GM19035 (cell line): Measurements from ENCODE around the gene LAPTM5.

Experiments used
- ATAC-seq: cut with Tn5 transposase; IDR thresholded peaks from one replicate; pipeline ENCODE4 v1.9.1; 2021; ENCODE audit not compliant: unreplicated experiment

Gene LAPTM5

DNA sequence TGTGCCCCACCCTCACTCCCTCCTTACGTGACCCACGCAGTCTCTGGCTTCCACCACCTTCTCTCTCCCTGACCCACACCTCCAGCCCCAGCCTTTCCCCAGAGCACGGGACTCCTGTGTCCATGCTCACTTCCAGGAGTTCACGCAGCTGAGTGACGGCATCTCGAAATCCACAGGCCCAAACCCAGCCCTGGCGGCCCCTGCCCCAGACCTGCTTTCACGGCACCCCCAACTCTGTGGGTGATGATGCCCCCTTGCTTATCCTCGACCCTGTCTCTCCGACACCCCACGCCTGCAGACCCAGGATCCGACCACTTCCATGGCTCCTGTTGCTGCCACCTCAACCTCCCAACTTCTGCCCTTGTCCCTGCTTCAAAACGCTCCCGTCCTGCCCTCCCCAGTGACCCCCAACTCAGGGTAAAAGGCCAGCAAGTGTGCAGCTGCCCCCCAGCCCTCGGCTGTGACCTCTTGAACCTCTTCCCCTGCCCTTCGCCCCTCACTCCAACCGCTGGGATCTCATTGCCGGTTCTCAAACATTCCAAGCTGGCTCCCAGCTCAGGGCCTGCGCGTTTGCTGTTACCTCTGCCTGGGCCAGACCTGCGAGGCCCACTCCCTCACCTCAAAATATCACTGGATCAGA is 30.4 kb upstream of the LAPTM5 start:
- ATAC-seq, result no peak

DNA sequence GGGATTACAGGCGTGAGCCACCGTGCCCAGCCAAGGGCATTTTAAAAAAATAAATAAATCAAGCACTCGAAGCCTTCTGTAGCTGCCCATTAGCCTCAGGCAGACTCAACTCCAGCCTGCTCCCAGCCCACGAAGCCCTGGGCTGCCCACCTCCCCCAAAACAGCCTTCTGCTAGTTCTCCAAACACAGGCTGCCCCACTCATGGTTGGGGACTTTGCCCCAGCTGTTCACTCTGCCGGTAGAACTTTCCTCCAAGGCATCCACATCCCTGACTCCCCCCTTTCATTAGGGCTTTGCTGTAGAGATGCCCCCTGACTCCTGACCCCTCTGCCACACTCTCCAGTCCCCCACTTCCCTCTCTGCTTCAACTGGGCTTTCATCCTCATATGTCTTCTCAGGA is 29.7 kb upstream of the LAPTM5 start:
- ATAC-seq, result no peak

DNA sequence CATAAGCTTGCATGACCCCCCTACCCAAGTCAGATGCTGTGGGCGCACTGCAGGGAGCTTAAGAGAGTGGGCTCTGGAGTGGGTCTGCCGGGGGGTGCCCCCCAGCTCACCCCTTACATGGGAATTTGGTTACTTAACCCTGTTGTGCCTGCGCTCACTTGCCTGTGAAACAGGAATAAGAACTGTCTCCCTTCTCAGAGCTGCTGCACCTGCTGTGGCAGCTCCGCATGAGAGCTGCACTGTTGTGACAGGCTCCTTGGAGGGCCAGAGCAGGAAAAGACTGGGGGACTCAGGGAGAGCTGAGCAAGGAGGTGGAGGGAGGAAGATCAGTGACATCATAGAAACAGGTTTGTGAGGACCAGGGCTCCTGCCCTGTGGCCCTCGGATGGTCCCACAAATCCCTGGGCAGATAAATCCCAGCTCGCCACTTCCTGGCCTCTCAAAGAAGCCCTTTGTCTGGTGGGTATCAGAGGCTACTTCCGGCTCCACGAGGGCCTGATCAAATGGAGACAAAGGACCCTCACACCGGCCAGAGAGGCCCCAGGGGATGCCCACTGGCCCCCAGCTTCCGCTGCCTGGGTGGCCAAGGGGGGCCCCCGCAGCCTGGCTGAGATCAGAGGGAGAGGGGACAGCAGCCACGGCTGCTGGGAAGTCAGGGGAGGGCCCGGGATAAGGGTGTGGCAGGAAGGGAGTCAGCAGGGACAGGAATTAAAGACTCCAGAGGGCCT is 28.9 kb upstream of the LAPTM5 start:
- ATAC-seq, result no peak

DNA sequence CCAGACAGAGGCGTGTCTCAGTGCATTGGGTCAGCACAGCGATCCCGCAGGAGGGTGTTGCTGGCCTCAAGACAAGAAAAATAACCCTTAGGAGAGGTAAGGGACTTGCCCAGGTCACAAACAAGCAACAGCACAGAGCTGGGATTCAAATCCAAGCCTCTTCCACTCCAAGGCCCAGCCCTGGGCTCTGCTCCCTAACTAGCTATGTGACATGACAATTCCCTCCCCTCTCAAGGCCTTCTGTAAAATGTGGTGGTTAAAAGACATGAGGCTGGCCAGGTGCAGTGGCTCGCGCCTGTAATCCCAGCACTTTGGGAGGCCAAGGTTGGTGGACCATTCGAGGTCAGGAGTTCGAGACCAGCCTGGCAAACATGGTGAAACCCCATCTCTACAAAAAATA is 28.1 kb upstream of the LAPTM5 start:
- ATAC-seq, result no peak

DNA sequence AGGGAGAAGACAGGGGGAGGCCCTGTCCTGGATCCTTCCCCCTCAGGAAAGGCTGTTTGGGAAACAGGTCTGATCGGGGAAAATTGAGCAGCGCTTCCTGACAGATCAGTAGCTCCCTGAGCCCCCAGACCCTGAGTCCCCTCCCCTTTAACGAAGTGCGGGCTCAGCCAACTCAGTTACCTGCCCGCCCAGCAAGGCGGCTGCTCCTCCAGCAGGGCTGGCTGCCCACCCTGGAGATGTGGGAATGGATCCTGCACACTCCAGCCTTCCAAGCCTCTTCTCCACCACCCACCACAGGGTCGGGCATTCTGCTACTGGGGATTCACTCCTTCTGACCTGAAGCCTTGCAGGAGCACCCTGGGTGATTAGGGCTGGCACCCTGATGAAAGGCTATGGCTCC is 27.6 kb upstream of the LAPTM5 start:
- no peak for ATAC-seq

DNA sequence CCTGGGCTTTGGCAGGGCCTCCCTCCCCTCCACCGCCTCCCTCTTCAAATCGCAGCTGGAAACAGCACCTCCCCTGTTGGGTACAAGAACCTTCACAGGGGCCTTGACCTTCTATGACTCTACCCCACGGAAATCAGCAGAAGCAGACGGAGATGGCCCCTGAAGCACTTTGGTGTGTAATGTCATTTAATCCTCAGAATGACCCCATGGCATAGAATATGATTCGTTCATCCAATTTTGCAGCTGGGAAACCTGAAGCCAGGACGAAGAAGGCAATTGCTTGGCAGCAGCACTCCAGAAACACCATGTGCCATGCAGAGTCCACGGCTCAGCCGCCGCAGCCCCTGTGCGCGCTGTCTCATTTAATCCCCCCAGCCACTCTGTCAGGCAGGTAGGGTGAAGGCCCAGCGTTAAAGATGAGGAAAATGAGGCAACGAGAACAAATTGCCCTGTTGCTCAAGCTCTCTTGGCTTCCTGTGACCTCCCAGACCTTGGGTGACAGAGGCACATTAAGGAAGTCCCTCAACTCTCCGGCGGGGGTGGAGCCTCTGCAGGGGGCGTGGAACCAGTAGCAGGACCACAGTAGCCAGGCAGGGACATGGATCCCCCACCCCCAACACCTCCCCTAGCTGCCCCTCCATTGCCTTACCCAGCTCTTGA is 25.8 kb upstream of the LAPTM5 start:
- ATAC-seq, result no peak

DNA sequence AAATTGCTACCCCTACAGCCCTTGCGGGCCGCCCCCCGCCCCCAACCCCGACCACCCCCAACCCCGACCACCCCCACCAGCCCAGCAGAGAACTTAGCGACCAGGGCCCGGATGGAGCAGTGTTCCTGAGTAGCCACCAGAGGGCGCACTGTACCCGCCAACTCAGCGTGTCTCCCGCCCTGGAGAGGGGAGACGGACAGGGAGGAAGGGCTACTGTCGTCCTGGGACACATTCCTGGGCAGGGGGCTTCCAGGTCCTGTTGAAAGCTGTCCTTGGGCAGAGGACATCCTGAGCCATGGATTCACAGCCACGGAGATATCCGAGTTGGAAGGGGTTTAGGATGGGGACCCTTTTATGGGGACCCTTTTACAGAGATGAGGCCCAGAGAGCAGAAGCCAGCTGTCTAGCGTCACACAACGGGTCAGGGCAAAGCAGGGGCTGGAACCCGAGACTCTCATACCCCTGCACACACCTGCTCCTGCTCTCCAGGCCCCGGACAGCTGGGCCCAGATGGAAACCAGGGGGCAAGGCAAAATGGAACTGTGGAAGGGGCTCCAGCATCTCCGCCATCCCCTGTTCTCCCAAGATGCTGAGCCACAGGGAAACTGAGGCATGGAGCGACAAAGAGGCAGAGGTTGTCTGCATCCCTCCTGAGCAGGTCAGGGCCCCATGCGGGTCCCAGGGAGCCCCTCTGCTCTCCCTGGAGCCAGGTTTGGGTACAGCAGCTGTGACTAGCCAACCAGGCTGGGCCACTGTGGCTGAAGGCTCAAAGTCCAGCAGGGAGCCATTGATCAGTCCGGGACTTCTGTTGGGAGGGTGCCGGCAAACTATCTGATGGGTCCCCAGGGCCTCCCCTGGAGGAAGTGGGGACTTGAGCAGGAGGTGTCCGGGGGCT is 25.0 kb upstream of the LAPTM5 start:
- no peak for ATAC-seq

DNA sequence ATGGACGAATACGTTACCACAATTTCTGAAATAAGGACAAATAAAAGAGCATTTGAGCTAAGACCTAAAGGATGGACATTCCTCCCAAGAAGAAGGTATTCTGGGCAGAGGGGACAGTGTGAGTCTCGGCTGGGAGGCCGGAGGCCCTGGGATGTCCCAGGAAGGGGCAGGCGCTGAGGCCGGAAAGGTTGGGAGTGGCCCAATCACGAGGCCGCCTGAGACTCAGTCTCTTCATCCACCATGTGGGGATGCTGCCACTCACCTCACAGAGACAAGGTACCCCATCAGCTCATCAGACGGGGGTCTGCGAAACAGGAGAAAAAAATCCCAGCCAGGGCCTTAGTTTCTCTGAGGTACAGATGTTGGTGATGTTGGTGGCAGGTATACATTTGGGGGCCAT is 24.3 kb upstream of the LAPTM5 start:
- ATAC-seq, result no peak

DNA sequence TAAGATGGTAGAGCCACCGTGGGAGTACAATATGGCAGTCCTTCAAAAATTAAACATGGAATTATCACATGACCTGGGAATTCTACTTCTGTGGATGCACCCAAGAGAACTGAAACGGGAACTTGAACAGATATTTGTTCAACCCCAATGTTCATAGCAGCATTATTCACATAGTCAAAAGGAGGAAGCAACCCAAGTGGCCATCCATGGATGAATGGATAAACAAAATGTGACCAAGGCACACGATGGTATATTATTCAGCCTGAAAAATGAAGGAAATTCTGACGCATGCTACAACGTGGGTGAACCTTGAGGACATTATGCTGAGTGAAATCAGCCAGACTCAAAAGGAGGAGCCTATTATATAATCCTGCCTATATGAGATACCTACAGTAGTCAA is 22.8 kb upstream of the LAPTM5 start:
- ATAC-seq, result no peak

DNA sequence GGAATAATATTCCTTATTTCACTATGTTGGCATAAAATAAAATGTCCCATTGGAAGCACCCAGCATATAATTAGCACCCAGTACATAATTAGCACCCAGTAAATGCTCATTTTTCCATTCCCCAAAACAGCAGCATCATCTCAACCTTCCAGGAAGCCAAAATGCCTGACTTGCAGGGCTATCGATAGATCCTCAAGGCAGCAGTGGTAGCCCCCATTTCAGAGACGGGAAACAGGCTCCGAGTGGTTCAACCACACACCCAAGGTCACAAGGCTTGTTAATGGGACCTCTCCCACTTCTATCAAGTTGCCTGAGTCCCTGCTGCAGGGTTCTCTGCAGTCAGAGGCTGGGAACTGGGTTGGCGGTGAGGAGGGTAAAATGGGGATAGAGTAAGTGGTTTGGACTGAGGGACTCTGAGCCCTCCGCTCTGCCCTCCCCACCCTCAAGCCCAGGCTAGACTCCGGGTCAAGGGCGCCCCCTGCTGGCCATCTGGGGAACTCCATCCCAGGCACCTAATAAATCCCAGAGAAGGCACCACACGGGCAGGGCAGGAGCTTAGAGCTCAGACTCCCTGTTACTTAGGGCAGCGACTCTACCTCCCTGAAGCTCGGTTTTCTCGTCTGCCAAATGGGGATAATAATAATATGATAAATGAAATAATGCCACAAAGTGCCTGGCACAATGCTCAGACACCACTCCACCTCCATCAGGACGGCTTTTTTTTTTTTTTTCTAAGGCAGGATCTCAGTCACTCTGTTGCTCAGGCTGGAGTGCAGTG is 21.9 kb upstream of the LAPTM5 start:
- peak; percentile 66 for ATAC-seq

DNA sequence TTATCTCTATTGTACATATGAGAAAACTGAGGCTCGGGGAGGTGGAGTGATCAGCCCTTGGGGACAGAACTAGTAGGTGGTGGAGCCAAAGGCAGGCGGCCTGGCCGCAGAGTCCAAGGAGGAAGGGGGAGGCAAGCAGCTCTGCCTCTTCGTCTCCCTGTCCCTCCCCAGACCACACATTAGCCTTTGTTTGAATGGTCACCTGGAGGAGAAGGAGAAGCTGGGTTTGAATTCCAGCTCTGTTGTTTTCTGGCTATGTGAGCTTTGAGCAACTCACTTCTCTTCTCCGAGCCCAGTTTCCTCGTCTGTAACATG is 21.4 kb upstream of the LAPTM5 start:
- no peak for ATAC-seq

DNA sequence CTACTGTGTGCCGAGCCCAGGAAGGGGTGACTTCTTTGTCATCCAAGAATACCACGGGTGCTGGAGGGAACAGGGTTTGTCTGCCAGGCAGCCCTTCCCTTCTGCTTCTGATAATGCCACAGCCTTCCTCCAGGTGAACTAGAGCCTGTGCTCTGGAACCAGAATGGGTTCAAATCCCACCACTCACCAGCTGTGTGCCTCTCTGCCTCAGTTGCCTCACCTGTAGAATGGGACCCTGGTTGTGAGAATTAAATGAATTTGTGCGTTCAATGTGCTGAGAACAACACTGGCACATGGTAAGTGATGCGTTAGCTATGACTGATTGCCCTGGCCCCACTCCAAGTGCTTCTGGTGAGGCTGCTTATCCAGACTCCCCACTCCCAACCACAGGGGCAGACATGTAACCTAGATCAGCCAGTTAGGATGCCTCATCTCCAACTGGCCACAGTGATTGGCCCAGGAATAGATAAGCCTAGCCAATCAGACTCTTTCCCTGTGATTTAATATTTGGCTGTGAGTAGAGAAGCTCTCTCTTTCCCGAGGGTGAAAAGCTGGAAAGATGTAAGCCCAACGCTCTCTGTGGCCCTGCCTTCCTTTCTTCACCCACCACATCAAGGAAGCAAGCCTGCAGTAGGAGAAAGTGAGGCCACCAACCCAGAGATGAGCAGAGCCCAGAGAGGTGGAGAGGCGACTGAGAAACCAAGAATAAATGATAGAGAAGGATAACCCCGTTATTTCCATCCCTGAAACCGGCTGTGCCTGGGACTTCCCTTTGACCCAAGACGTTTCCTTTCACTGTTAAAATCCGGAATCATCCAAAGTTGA is 20.8 kb upstream of the LAPTM5 start:
- no peak for ATAC-seq

DNA sequence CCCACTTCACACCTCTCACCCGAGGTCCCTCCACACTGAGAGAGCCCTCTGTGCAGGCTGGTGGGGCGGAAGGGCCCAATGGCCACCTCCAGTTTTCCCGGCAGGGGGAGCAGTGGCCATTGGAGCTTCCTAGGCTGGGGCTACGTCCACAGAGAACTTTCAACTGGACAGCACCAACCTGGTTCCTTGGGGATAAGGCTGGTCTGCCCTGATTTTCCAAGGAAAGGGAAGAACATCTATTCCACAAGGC is 20.3 kb upstream of the LAPTM5 start:
- ATAC-seq, result no peak

DNA sequence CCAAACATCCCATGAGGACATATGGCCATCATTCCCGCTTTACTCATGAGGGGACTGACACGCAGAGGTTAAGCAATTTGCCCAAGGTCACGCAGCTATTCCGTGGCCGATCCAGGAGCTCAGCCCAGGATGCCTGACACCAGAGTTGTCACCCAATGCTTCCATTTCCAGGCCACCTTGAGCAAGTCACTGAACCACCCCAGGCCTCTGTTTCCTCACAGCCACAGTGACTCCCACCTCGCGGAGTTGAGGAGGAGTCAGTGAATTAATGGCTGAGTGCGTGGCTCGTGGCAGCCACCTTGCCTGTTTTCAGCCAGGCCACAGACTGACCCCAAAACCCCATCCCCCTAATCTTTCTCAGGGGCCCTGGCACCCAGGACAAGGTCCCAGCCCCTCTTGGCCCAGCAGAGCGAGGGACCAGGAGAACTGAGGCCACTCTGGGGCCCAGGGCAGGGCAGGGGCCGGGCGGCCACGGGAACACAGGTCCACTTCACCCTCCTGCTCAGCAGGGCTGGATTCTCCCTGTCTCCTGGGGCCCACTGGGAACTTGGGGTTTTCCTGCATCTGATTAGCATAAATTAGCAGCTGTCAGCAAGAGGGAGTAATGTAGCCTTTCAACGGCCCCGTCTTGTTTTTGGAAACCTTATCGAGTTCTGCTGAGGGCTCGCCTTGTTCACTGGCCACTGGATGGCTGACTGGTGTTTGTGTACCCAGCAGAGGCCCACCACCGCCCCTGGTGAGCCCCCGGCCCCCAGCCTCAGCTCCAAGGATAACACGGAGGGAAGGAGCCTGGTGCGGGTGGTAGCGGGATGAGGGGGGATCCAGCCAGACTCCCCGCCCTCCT is 19.7 kb upstream of the LAPTM5 start:
- no peak for ATAC-seq

DNA sequence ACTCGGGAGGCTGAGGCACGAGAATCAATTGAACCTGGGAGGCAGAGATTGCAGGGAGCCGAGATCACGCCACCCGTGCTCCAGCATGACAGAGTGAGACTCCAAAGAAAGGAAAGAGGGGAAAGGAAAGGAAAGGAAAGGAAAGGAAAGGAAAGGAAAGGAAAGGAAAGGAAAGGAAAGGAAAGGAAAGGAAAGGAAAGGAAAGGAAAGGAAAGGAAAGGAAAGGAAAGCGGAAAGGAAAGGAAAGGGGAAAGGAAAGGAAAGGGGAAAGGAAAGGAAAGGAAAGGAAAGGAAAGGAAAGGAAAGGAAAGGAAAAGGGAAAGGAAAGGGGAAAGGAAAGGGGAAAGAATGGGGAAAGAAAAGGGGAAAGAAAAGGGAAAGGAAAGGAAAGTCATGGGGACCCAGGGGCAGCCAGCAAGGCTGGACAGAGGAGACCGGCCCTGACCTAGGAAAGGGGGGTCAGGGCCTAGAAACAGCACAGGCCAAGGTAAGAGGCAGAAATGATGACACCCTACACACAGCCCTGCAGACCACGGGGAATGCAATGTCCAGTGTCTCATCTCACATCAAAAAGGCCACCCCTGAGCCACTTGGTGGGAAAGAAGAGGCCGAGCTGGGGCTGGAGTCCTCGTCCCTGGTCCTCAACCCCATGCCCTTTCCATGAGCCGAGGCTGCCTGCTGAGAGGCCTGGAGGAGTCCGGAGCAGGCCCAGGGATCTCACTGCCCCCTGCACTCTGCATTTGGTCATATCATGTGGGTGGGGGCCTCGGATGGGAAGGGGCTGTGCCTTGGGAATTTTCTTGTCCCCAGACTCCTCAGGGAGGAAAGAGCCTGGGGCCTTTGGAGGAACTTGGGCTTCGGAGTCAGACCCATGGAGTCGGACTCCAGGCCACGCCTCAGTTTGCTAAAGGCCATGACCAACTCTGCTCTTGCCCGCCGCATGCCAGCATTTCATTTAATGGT is 18.8 kb upstream of the LAPTM5 start:
- no peak for ATAC-seq

DNA sequence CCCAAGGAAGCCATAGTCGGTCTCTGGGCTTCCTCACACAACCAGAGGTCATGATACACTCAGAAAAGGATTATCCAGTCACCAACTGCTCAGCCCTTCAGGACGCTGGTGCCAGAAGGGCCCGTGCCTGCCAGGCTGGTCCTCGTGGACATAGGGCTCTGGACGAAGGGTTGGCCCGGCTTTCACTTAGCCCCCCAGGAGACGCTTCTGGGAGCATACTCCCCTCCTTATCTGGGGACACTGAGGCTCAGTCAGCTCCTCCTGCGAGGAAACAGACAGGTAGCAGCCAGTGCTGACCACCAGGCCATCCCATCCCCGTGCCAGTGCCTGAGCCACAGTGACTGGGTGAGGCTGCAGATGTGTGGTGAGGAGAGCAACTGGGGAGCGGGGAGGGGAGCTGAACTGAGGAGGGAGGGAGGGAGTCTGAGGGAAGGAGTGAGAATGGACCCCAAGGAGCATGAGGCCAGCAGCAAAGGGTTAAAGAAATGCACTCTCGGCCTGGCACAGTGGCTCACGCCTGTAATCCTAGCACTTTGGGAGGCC is 17.9 kb upstream of the LAPTM5 start:
- no peak for ATAC-seq

DNA sequence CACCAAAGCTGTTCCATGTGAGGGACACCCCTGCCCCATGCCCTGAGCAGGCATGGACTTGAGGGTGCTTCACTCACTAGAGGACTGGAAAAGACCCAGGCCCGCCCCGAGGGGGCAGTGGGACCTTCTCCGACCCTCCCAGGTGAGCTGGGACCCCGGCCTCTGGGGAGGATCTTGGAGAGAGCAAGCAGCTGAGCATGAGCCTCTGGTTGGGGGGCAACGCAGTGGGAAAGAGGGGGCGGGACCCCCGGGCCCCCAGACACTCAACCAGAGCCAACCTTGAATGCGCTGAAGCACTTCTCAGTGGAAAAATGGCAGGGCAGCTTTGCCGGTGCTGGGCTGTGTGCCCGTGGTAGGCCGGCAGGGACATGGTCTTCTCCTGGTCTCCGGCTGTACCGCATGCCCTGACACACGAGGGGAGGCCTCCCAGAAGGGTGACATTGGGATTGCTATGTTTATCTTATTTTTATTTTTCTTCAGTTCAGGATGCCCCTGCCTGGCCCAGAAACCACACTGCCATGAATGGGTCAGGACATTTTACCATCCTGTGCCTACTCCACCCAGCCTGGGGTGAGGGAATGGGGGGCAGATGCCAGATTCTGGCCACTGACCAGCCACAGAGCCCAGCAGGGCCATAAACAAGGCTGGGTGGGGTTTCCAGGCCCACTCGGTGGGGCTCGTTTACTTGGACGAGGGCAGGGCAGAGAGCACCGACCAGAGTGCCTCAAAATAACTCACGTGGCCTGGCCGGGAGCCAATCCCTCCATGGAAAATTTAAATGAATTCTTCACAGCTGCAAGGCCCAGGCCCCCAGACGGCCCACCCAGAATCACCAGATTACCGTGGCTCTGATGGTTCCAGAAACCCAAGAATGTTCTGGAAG is 17.2 kb upstream of the LAPTM5 start:
- ATAC-seq, result no peak
